Measurements from ENCODE around the gene ZSCAN21. TPM values are rescaled to one million over a fixed set of nuclear protein-coding genes. Genes with fewer than 3 reads are reported as not detected.

ZSCAN21 gene
- polyA plus RNA-seq, 2 of the 4 experiments (the other 2 are of a cell fraction), result 9.1 to 18.3 TPM

DNA sequence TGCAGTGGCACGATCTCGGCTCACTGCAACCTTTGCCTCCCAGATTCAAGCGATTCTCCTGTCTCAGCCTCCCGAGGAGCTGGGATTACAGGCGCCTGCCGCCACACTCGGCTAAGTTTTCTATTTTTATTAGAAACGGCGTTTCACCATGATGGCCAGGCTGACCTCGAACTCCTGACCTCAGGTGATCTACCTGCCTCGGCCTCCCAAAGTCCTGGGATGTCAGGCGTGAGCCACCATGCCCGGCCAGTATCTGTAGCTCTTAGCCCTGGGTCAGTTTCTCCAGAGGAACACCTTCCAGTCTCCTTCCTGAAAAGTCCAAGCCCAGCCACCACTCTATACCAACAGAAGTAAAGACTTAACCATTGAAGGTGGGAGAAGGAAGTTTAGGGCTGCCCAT lies 49.3 kb upstream of the ZSCAN21 start:
- ATAC-seq (no peak), DNase-seq (ENCODE audit: low read depth in 1 of 2, low spot score in 1 of 2) (no peak), FAIRE-seq (no peak)
- Histone ChIP-seq H3K9me3 (no peaks in the 10 kb centered on the region), H3K4me2 (no peak overlapping the region), H3K4me3 (no peak overlapping the region), H3K27ac (no peak overlapping the region), H3K4me1 (0 out of 3 replicates have a peak, but pooled peaks cover 3% of the 10 kb centered on the region)
- CTCF ChIA-PET, result interaction anchor here (1.2 to 21.2 kb wide), 2 partner anchors 8 to 20 kb away, joined by 3 to 155 read pairs; no protein-coding TSS in a partner anchor
- 72% methylated on average over 13 of the region's 13 CpGs for WGBS (ENCODE audit: missing lambda C conversion rate)
- POLR2A ChIA-PET, result no interaction called here
- TF ChIP-seq RNF2 (IDR thresholded peaks at IDR 0.05; ENCODE audit: borderline replicate concordance, low read depth) (no peak), POLR2AphosphoS2 (conservative IDR thresholded peaks at IDR 0.05; ENCODE audit: low read length) (no peak), HEYL (CRISPR knock-in tag; IDR thresholded peaks at IDR 0.05) (no peak), RAD21 (conservative IDR thresholded peaks at IDR 0.05 in 1 of 2, IDR thresholded peaks at IDR 0.05 in 1 of 2) (no peak), HOXA7 (CRISPR knock-in tag; IDR thresholded peaks at IDR 0.05) (no peak), ZSCAN20 (CRISPR knock-in tag; IDR thresholded peaks at IDR 0.05) (no peak), HMGXB4 (CRISPR knock-in tag; IDR thresholded peaks at IDR 0.05; ENCODE audit: borderline replicate concordance) (no peak), HDAC2 (IDR thresholded peaks at IDR 0.05) (no peak), RARB (CRISPR knock-in tag; IDR thresholded peaks at IDR 0.05) (no peak), E2F6 (IDR thresholded peaks at IDR 0.05; ENCODE audit: borderline replicate concordance, low read depth) (no peak), RFX5 (IDR thresholded peaks at IDR 0.05) (no peak), TP53 (CRISPR knock-in tag; IDR thresholded peaks at IDR 0.05) (no peak), ZNF302 (CRISPR knock-in tag; IDR thresholded peaks at IDR 0.05) (no peak), ZFP36 (IDR thresholded peaks at IDR 0.05; ENCODE audit: borderline replicate concordance, partially characterized antibody) (no peak), NPAS2 (CRISPR knock-in tag; IDR thresholded peaks at IDR 0.05; ENCODE audit: borderline replicate concordance) (no peak), KDM5A (IDR thresholded peaks at IDR 0.05) (no peak)
- TF ChIP-seq, protein P1, sequence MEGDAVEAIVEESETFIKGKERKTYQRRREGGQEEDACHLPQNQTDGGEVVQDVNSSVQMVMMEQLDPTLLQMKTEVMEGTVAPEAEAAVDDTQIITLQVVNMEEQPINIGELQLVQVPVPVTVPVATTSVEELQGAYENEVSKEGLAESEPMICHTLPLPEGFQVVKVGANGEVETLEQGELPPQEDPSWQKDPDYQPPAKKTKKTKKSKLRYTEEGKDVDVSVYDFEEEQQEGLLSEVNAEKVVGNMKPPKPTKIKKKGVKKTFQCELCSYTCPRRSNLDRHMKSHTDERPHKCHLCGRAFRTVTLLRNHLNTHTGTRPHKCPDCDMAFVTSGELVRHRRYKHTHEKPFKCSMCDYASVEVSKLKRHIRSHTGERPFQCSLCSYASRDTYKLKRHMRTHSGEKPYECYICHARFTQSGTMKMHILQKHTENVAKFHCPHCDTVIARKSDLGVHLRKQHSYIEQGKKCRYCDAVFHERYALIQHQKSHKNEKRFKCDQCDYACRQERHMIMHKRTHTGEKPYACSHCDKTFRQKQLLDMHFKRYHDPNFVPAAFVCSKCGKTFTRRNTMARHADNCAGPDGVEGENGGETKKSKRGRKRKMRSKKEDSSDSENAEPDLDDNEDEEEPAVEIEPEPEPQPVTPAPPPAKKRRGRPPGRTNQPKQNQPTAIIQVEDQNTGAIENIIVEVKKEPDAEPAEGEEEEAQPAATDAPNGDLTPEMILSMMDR (IDR thresholded peaks at IDR 0.05), result no peak
- TF ChIP-seq, protein P2, sequence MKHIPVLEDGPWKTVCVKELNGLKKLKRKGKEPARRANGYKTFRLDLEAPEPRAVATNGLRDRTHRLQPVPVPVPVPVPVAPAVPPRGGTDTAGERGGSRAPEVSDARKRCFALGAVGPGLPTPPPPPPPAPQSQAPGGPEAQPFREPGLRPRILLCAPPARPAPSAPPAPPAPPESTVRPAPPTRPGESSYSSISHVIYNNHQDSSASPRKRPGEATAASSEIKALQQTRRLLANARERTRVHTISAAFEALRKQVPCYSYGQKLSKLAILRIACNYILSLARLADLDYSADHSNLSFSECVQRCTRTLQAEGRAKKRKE (CRISPR knock-in tag; IDR thresholded peaks at IDR 0.05; ENCODE audit: low read depth), result no peak
- TF ChIP-seq, protein P3, sequence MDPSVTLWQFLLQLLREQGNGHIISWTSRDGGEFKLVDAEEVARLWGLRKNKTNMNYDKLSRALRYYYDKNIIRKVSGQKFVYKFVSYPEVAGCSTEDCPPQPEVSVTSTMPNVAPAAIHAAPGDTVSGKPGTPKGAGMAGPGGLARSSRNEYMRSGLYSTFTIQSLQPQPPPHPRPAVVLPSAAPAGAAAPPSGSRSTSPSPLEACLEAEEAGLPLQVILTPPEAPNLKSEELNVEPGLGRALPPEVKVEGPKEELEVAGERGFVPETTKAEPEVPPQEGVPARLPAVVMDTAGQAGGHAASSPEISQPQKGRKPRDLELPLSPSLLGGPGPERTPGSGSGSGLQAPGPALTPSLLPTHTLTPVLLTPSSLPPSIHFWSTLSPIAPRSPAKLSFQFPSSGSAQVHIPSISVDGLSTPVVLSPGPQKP (IDR thresholded peaks at IDR 0.05; ENCODE audit: low read depth, low read length), result no peak
